GM19463 (cell line): ENCODE results near the gene CASP10.
"Not testable (repeated sequence)": the region's sequence is repeated elsewhere in the genome, so short reads cannot be mapped to it uniquely, and the experiment has no call there.

ENCODE experiments used
- ATAC-seq: cut with Tn5 transposase; IDR thresholded peaks from one replicate; pipeline ENCODE4 v1.9.1; 2021; ENCODE audit warnings: mild to moderate bottlenecking, moderate library complexity; ENCODE audit not compliant: unreplicated experiment

The CASP10 gene

GRCh38 chr2:201231781-201232466, 49.0 kb downstream of the CASP10 start:
- ATAC-seq: peak; percentile 33

GRCh38 chr2:201232467-201232815, 49.5 kb downstream of the CASP10 start:
- no peak for ATAC-seq

- ATAC-seq: peak; percentile 89
These were observed 50.4 kb downstream of the CASP10 start for GRCh38 chr2:201233192-201233811.

- ATAC-seq: peak; percentile 16
These were observed 51.1 kb downstream of the CASP10 start for GRCh38 chr2:201233812-201234662.

GRCh38 chr2:201234663-201235135, 51.8 kb downstream of the CASP10 start:
- ATAC-seq: no peak

GRCh38 chr2:201235860-201236811, 53.2 kb downstream of the CASP10 start:
- no peak for ATAC-seq

GRCh38 chr2:201237486-201238123, 54.7 kb downstream of the CASP10 start:
- no peak for ATAC-seq

GRCh38 chr2:201239167-201239935, 56.4 kb downstream of the CASP10 start:
- ATAC-seq: not testable (repeated sequence)

GRCh38 chr2:201242571-201243277, 59.8 kb downstream of the CASP10 start:
- ATAC-seq: no peak

GRCh38 chr2:201244829-201245228, 61.9 kb downstream of the CASP10 start:
- no peak for ATAC-seq

- no peak for ATAC-seq
These were observed 63.3 kb downstream of the CASP10 start for GRCh38 chr2:201246280-201246679.

GRCh38 chr2:201248288-201248844, 65.4 kb downstream of the CASP10 start:
- ATAC-seq: no peak

- no peak for ATAC-seq
These were observed 66.9 kb downstream of the CASP10 start for GRCh38 chr2:201249889-201250288.

- no peak for ATAC-seq
These were observed 67.8 kb downstream of the CASP10 start for GRCh38 chr2:201250741-201251140.

GRCh38 chr2:201254081-201254730, 71.3 kb downstream of the CASP10 start:
- ATAC-seq: no peak

- no peak for ATAC-seq
These were observed 72.6 kb downstream of the CASP10 start for GRCh38 chr2:201255408-201256033.

GRCh38 chr2:201256082-201256481, 73.1 kb downstream of the CASP10 start:
- ATAC-seq: no peak
